MM.1S (cell line): ENCODE results near the gene GPX6.

ENCODE experiments used
- DNase-seq: peaks from one replicate; pipeline ENCODE4 v3.0.0-alpha.2; 2015
- H2AFZ ChIP-seq: fragments of 300-600 bp; sonication (generic); 2 replicates; pipeline ENCODE4 v1.6.0; 2016; ENCODE audit warnings: antibody characterized with exemption, low read length
- H3F3A ChIP-seq: fragments of 300-600 bp; sonication (generic); 2 replicates; pipeline ENCODE4 v1.6.1; 2016; ENCODE audit warnings: mild to moderate bottlenecking, antibody characterized with exemption, low read length, moderate library complexity, mixed read lengths; ENCODE audit not compliant: insufficient read depth
- H3K27ac ChIP-seq: fragments of 300-600 bp; sonication (generic); 2 replicates; pipeline ENCODE4 v1.5.1; 2016; ENCODE audit warnings: mild to moderate bottlenecking, low read length
- H3K27me3 ChIP-seq: fragments of 300-600 bp; sonication (generic); replicated peaks from 2 replicates; pipeline ENCODE4 v1.6.0; 2016; ENCODE audit warnings: low read length; ENCODE audit not compliant: insufficient read depth
- H3K36me3 ChIP-seq: fragments of 300-600 bp; sonication (generic); replicated peaks from 2 replicates; pipeline ENCODE4 v1.6.1; 2016; ENCODE audit warnings: mild to moderate bottlenecking, low read length, mixed read lengths; ENCODE audit not compliant: insufficient read depth
- H3K4me1 ChIP-seq: fragments of 300-600 bp; sonication (generic); 2 replicates; pipeline ENCODE4 v1.6.1; 2016; ENCODE audit warnings: low read length, mixed read lengths
- H3K4me2 ChIP-seq: fragments of 300-600 bp; sonication (generic); 2 replicates; pipeline ENCODE4 v1.6.0; 2016; ENCODE audit warnings: low read depth, low read length
- H3K4me3 ChIP-seq: fragments of 300-600 bp; sonication (generic); 2 replicates; pipeline ENCODE4 v1.5.1; 2016; ENCODE audit warnings: low read length, mixed read lengths
- H3K79me2 ChIP-seq: fragments of 300-600 bp; sonication (generic); 2 replicates; pipeline ENCODE4 v1.6.1; 2016; ENCODE audit warnings: mixed run types, low read length, mixed read lengths
- H3K9ac ChIP-seq: fragments of 300-600 bp; sonication (generic); 2 replicates; pipeline ENCODE4 v1.6.1; 2016; ENCODE audit warnings: low read length, mixed read lengths
- H3K9me2 ChIP-seq: fragments of 300-600 bp; sonication (generic); replicated peaks from 2 replicates; pipeline ENCODE4 v1.6.1; 2016; ENCODE audit warnings: mild to moderate bottlenecking, low read length, mixed read lengths; ENCODE audit not compliant: insufficient read depth
- H3K9me3 ChIP-seq: fragments of 300-600 bp; sonication (generic); replicated peaks from 2 replicates; pipeline ENCODE4 v1.6.1; 2016; ENCODE audit warnings: mild to moderate bottlenecking, low read length, mixed read lengths; ENCODE audit not compliant: insufficient read depth
- H4K20me1 ChIP-seq: fragments of 300-600 bp; sonication (generic); 2 replicates; pipeline ENCODE4 v1.6.1; 2016; ENCODE audit warnings: mild to moderate bottlenecking, low read length, moderate library complexity, mixed read lengths; ENCODE audit not compliant: insufficient read depth
- CTCF ChIP-seq: fragments of 300-600 bp; sonication (generic); IDR thresholded peaks from 2 replicates; pipeline ENCODE4 v1.5.1; 2016; ENCODE audit warnings: antibody characterized with exemption, low read length, mixed read lengths

GPX6 gene

DNA sequence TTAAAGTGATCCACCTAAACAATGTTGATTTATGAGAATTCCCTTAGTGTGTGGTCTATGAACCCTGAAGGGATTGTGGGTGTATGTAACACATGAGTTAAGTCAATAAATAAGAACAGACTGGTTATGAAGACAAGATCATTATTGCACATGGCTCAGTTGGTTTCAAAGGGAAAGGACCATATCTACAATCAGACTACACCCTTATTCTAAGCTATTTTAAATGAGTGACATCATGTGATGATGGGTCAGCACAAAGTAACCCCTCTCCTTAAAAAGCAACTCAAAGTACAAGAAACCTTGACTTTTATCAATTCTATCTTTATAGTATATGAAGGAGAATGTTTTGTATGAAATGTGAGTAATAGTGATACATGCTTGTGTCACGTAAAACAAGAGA is 57.0 kb downstream of the GPX6 start:
- Histone ChIP-seq H3K79me2 (no peaks in the 10 kb centered on the region), H3K4me1 (no peaks in the 10 kb centered on the region), H3K9me3 (no peaks in the 10 kb centered on the region), H3F3A (no peaks in the 10 kb centered on the region), H3K36me3 (no peaks in the 10 kb centered on the region), H3K4me2 (no peak overlapping the region), H3K9me2 (no peaks in the 10 kb centered on the region), H3K4me3 (no peak overlapping the region), H4K20me1 (no peaks in the 10 kb centered on the region), H3K27me3 (no peaks in the 10 kb centered on the region), H3K27ac (no peak overlapping the region), H3K9ac (no peak overlapping the region), H2AFZ (no peak overlapping the region)
- no peak for TF ChIP-seq CTCF
- no peak for DNase-seq
